Right hindlimb (tissue), 1 donor: ENCODE measurements around the gene HPS1.
A peak's percentile ranks its signal among the peaks of the same experiment; 100 is the strongest.

Experiments used
- DNase-seq: peaks from one replicate; pipeline ENCODE4 v3.0.0-alpha.2; 2018

HPS1 gene

DNA sequence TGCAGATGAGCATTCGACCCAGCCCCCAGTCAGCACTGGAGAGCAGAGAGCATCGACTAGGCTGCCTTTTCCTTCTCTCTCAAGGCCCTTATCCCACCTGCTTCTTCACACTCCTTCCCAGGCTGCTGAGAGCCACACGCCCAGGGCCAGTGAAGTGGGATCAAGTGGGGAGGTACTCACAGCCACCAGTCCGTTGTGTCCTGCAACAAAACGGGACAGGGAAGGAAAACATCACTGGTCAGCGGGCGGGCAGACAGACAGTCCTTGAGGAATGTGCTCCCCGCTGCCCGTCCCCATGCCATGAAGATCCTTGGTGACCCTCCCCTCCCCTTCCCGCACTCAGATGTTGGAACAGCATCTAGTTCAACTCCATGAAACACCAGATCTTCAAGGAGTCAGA is 36.0 kb downstream of the HPS1 start:
- DNase-seq: no peak

DNA sequence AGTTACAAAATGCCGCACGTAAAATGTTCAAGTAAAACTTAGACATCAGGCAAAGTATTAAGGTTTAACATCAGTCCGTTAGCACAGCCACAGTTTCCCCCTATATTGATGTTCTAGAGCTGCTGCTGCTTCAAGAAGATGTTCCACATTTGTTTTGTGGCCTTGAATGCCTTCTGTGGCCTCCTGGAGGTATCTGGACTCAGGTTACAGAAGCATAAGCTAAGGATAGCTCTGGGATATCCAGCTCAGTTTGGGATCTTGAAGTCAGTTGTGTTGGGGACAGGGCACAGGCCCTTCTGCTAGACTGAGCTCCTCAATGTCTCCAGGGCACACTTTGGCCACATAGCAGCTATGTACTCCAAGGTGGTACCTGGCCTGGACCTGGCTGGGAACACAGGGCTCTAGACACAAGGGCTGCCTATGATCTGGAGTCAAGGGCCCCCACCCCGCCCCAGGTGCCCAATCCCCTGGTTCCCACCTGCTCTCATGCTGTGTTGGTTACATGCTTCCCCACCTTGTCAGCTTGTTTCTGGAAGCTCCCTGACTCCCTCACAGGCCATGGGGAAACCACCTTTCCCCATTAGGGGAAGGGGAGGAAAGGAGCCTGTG is 36.5 kb downstream of the HPS1 start:
- DNase-seq: no peak

DNA sequence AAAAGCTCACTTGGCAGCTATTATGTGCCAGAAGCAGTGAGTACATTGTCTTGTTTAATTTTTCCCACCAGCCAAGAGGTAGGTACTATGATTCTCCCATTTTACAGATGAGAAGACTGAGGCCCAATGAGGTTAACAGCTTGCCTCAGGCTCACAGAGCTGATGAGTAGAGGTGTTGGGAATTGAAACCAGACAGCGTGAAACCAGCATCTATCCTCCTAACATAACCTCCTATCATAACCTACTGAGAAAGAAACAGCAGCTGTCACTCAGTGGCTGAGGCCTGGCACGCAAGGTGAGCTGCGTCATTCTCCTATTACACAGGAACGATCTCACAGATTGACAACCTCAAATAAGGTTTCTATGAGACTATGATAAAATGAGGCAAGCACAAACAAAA is 37.9 kb downstream of the HPS1 start:
- no peak for DNase-seq

DNA sequence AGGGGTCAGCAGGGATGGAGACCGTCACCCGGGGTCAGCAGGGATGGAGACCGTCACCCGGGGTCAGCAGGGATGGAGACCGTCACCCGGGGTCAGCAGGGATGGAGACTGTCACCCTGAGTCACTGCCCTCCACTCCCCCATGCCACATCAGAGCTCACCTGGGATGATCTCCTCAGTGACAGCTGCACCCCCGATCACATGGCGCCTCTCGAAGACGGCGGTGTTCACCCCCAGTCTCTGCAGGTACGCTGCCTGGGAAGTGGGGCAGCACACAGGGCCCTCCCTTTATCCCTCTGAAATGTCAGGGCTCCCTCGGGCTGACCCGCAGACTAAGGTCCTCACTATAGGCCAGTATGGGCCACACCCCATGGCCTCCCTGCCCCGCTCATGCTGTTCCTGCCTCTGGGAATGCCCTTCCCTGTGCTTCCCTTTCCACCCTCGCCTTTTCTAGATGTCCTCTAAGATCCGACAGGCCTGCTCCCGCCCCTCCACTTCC is 38.9 kb downstream of the HPS1 start:
- DNase-seq: no peak

DNA sequence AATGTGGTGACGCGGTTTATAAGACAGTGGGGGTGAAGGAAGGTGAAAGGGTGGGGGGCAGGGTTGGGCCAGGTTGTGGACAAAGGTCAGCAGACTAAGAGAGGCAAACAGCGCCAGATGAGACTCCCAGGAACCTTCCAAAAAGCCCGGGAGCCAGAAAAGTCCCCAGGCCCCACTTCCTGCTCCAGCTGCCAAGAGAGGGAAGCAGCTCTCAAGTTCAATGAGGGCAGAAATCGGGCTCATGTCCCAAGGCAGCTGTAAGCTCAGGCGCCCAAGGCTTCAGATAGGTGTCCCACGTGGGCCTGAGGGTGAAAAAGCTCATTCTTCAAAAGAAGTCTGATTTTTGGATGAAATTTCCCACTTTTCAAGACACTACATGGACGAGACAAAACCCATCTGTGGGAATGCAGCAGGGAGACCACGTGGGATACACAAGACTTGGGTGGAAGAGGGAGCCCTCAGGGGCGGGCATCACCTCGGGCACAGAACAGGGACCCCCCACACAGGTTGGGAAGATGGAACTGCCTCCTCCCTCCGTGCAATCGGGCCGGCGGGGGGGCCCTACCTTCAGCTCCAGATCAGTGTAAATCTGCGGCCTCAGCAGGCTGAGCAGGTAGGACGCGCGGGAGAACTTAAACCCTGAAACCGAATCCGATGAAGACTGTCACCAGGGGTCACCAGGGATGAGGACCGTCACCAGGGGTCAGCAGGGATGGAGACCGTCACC is 39.6 kb downstream of the HPS1 start:
- DNase-seq: no peak

DNA sequence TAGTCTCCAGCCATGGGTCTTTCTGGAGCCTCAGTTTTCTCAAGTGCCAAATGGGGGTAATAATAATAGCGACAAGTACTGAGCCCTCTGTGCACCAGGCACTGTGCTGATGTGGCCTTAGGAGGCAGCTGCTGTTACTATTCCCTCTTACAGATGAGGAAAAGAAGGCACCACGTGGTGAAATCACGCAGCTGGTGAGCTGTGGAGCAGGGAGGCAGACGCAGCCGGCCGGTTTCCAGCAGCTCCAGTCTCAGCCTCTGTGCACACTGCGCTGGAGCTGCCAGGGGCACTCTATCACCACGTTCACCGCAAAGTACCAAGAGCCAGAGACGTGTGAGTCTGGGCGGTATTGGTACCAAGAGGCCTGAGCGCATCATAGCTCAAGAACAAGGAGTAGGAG is 41.3 kb downstream of the HPS1 start:
- no peak for DNase-seq

DNA sequence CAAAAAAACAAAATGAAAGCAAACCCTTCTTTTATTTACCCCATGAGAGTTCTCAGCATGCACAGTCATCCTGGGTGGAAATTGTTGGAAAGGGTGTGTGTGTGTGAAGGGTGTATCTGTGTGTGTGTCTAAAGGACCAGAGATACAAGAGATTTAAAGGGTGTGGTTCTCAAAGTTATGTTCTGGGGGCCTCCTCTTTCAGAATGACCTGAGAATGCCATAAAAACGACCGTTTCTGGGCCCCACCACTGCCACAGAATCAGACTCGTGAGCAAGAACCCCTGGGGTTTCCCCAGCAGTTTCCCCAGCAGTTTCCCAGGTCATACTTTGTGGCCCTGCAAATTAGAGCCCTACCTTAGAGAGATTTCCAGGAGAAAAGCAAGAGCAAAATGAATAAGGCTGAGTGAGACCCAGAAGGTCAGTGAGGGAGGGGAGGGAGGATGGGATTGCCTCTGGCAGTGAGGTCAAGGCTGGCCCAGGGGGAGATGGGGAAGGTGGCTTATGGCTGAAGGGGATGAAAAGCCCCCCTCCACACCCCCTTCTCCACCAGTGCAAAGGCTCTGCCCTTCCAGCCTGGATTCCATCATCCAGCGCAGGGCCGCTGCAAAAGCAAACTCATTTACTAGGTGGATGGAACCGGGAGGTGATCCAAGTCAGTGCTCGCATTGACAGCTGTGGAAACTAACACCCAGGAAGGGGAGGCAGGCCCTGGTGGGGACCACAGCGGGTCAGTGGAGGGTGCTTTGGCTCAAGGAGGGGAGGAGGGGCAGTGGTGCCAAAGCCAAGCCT is 42.0 kb downstream of the HPS1 start:
- DNase-seq: no peak

DNA sequence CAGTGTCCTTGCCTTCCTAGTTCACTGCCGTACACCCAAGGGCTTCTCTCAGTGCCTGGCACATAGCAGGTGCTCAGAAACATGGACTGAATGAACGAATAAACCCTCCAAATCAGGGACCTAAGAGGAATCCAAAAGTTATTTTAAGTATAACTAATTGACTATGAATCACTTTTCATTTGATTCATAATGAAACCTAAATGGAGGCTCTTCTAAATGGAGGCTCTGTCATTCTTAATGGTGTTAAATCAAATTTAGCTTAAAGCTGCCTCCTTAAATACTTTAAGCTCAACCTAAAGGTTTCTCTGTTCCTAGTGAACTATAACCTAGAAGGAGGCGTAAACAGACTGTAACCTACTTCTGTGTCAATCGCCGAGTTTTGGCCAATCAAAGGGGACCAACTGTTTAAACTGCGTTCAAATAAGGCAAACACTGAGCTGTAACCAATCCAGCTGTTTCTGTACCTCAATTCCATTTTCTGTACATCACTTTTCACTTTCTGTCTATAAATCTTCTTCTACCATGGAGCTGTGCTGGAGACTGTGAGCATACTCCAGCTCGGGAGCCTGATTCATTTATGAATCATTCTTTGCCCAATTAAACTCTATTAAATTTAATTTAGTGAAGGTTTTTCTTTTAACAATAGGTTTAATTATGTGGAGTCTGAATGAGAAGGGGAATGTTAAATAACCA is 42.8 kb downstream of the HPS1 start:
- no peak for DNase-seq

DNA sequence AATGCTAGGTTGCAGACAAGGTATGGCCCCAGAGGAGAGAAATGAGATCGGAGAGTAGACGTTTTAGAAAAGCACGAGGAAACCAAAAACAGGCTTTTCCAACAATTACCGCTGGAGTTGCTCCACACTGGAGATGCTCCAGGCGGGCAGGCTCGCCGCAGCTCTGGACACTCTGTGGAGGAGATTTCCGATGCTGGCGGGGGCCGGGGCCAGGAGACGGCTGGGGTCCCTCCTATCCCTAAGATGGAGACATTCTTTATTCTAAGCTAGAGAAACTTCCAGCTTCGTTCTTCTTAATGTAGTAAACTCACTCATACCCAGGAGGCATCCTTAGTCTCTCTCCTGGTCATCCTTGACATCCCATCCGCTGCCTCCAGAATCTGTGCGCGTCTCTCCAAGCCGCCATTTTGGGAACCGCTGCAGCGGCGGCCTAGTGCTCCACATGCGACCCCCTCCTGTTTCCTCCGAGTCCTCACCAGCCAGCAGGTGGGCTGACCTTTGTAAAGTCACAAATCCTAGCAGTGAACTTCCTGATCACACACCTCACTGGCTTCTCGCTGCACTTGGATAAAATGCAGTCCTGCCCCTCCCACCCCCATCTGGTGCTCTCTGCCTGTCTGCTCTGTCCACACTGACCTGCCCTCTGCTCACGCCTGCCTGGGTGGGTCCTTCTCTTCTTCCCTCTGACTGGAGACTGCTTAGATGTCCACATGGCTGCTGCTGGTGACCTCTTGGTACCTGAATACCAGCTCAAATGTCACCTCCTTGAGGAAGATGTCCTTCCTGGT is 43.6 kb downstream of the HPS1 start:
- DNase-seq: no peak

DNA sequence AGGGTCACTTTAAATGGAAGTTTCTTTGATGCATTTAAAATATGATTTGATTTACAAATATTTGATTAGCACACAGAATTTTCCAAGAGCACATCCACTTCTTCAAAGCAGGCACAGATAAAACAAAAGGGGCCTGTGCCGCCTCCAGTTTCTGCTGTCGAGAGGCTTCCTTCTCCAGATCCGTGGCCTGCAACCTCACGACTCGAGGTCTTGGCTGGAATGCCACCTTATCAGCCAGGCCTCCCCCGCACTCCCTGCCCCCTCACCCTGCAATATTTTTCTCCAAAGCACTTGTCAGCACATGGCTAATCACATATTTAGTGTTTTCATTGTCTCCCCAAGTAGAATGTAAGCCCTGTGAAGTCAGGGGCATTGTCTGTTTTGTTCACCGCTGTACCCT is 44.3 kb downstream of the HPS1 start:
- DNase-seq: no peak

DNA sequence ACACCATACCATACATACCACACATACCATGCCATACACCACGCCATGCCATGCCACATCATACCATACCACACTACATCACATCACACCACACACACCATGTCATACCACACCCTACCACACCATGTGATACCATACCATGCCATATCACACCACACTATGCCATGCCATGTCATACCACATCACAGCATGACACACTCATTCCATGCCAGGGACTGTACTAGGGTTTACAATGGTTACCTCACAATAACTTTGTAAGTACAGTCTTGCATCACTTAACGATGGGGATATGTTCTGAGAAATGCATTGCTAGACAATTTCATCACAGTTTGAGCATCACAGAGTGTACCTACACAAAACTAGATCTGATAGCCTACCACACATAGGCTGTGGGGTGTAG is 46.3 kb downstream of the HPS1 start:
- no peak for DNase-seq

DNA sequence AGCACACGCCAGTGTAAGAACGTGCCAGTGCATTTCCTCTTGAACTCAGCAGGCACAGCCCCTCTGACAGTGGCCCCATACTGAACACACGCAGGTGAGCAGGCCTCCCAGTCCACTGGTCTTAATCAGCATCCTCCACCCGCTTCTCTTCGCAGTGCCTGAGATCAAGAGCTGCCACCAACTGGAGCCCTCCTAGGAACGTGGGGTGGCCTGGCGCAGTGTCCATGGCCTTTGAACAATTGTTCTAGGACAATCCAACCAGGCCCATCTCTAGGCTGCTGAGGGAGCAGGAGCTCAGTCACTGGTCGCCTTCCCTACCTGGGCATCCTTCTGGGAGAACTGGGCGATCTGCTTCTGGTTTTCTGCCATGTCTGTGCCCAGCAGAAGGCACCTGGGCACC is 47.0 kb downstream of the HPS1 start:
- DNase-seq: no peak

DNA sequence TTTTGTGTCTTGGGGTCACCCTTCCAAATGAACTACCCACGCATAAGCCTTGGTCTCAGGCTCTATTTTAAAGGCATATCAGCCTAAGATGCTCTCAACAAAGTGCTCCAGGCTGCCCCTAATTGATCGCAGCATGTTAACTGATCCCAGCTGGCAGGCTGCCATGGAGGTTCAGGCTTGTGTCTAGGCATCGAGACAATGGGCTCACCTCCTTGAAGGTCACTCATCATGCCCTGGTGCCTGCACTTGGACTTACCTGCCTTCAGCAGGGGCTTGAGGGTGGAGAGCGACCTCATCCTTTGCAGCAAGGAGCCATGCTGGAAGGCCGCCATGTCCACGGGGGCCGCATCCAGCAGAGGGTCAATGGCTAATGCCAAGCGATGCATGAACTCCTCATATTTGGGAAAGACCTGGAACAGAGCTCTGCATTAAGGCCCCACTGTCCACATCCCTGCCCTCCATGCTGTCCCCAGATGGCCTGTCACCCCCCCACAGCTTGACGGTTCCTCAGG is 49.6 kb downstream of the HPS1 start:
- no peak for DNase-seq

DNA sequence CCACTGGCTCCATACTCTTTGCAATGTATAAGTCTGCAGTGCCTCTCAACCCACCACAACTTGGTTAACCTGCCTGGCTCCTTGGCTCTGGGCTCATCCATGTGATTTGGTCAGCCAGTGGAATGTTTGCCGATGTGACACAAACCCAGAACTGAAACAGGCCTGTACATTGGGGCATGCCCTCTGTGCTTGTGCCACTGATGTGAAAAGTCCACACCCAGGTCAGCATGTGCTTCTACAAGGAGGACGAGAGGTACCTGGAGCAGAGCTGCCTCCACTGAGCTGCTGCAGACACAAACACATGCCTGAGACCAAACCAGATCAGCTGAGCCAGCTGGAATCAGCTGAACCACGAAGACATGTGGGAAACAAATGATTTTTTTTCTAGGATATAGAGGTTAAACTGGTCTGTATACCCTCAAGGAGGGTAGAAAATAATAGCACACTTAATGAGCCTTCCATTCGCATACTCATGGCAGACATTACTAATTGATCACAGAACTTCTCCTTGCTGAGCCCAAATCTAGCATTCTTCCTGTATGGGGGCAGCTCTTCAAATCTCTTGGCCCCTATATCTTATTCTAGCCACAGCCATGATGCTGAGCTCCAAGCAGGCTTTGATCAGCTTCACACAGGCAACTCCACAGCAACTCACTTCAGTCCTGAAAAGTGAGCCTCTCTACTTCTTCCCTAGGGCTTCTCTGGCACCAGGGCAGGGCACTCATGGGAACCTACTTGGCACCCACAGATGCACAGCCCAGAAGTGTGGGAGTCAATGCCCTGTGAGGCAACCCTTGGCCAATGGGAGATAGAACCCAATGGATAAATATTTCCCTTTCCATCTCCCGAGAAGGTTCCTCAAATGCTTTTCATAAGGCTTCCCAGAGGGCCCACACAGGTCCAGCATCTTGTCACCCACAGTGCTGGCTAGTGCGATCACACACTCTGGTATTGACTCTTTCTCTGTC is 50.4 kb downstream of the HPS1 start:
- no peak for DNase-seq

DNA sequence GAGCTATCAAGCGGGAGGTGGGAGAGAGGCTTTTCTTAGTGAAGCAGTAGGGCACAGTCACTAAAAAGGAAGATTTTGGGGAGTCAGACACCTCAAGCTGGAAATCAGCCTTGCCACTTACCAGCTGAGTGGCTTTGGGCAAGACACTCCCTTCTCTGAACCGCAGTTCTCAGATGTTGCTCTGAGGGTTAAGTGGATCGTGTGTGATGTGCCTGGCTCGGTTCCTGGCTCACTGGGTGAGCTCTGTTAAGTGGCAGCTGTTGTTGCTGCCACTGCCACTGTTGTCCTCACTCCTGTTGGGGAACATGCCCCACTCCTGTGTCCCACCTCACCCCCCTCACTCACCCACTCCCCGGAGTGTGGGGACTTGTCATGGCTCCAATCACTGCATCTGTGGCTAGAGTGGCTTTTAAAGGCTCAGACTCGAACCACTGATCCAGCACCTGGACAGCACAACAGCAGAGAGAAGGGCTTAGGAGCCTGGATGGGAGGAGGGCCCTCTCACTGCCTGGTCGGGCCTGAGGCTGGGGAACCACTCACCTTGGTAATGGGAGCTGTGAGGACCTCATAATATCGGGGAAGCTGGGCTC is 51.8 kb downstream of the HPS1 start:
- no peak for DNase-seq

DNA sequence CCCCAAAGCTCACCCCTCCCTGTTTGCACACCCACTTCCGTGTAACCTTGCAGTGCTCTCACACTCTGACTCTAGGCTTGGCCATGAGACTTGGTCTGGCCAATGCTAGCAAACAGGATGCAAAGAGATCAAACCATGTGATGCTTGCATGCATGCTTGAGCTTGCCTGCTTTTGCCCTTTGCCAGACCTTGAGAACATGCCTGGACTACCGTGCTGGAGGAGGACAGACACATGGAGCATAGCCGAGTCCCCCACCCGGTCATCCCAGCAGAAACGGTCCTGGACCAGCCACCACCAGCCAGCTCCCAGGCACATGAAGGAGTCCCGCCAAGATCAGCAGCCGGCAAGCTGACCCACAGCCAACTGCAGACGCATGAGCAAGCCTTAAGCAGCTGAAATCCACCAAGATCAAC is 55.1 kb downstream of the HPS1 start:
- no peak for DNase-seq

DNA sequence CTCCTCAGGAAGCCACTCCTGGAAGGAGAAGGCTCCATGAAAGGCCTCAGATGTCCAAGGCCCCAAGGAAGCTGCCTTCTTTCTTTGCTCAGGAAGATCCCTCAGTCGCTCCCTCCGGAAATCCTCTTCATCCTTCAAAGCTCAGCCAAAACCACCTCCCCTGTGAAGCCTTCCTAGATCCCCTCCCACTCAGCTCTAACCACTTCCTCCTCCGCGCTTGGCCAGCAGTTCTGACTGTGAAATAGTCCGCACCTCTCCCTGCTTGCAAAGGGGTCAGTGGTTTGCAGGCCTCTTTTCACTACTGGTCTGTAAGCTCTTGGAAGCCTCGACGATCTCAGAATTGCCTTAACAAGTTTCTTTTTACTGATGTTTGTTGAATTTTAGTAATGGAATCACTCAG is 55.7 kb downstream of the HPS1 start:
- DNase-seq: no peak

DNA sequence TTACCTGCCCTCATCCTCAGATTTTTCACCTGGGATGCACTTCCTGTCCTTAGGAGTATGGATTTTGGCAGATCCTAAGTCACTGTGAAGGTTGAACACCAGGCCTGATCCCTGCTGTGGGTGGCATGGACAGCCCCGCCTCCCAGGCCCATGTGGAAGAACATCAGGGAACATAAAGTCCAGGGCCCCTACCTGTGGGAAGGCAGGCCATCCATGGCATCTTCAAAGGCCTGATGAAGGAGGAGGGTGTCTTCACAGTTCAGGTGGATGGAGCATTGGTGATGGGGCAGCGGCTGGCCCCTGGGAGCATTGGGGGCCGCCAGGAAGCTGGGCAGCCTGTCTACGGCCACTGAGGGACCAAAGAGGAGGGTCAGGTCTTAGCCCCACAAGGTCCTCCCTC is 56.3 kb downstream of the HPS1 start:
- no peak for DNase-seq

DNA sequence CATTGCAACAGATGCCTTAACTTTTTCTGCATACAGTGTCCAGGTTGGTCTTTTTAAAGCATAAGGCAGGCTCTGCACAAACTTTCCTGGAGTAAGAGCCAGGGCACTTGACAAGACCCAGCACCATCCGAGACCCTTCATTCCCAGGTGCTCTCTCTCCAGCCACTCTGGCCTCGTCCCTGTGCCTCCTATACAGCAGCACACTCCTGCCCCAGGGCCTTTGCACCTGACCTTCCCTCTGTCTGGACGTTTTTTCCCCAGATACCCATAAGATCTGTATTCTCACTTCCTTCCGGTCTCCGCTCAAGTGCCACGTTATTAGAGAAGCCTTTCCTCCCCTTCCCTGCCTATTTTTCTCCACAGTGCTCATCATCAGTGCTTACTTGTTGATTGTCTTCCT is 57.3 kb downstream of the HPS1 start:
- DNase-seq: no peak

DNA sequence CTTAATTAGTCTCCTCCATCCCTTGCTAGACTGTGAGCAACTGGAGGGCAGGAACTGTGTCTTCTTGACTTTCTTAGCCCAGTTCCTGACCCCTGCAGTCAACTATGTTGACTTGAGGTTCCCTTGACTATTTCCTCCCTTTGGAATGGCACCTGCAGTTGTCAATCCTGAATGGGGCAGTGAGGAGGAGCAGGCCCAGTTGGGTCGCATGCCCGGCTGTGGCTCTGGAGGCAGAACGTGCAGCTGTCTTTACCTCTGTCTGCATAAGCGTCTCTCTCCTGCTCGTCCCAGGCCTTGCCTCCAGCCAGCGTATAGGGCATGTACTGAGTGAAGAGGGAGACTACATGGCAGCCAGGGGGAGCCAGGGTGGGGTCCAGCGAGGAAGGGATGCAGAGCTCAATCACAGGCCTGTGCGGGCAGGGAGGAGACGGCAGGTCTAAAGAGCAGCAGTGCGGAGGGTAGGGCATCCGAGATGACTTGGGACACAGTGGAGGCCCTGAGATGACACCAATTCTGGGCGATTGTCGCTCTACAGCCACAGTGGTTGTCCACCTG is 58.6 kb downstream of the HPS1 start:
- peak; percentile 44 for DNase-seq
